Calu3 (cell line): ENCODE data around the gene BCAR1. TPM values are rescaled to one million over a fixed set of nuclear protein-coding genes. Genes with fewer than 3 reads are reported as not detected.

Experiments
- BruUV-seq: library from RNA; stranded (reverse); fragments of 400-500 nt; replicated peaks from 2 replicates; lab custom pipeline; 2021; lab: Mats Ljungman, UMichigan
- CTCF ChIA-PET: fragments of 300-600 bp; sonication (Branson Sonifier 250); formaldehyde crosslinking; loops from one replicate; lab custom pipeline; 2022; ENCODE audit warnings: antibody characterized with exemption; lab: Charles Lee
- DNase-seq: peaks from one replicate; pipeline ENCODE4 v3.0.0; 2022
- H3K27ac Mint-ChIP-seq: one replicate; pipeline ENCODE4 v1.8.0; 2022; ENCODE audit warnings: mixed read lengths; ENCODE audit not compliant: unreplicated experiment
- H3K27me3 Mint-ChIP-seq: one replicate; pipeline ENCODE4 v1.8.0; 2022; ENCODE audit warnings: mixed read lengths; ENCODE audit not compliant: unreplicated experiment
- H3K36me3 Mint-ChIP-seq: one replicate; pipeline ENCODE4 v1.8.0; 2022; ENCODE audit warnings: mild to moderate bottlenecking, moderate library complexity, mixed read lengths; ENCODE audit not compliant: insufficient read depth, unreplicated experiment
- H3K4me1 Mint-ChIP-seq: one replicate; pipeline ENCODE4 v1.8.0; 2022; ENCODE audit warnings: mild to moderate bottlenecking, low read depth, mixed read lengths; ENCODE audit not compliant: unreplicated experiment
- H3K4me3 Mint-ChIP-seq: one replicate; pipeline ENCODE4 v1.8.0; 2022; ENCODE audit warnings: mild to moderate bottlenecking, low read depth, moderate library complexity, mixed read lengths; ENCODE audit not compliant: unreplicated experiment
- H3K9me3 Mint-ChIP-seq: one replicate; pipeline ENCODE4 v1.8.0; 2022; ENCODE audit warnings: low read depth, mixed read lengths; ENCODE audit not compliant: unreplicated experiment
- intact Hi-C: fragments of 100-400 bp; cut with micrococcal nuclease; formaldehyde crosslinking; loops from one replicate; pipeline ENCODE4 v1.10.0; 2022; ENCODE audit not compliant: unreplicated experiment
- total RNA-seq: library from RNA; stranded (reverse); gene quantifications from 2 replicates; pipeline ENCODE4 v1.2.3, GENCODE V29; 2022
- TF ChIP-seq, protein P1 (sequence below): fragments of 200-600 bp; IDR thresholded peaks from one replicate; pipeline ENCODE4 v1.8.0; 2022; ENCODE audit warnings: antibody characterized with exemption; ENCODE audit not compliant: unreplicated experiment

The BCAR1 gene
- total RNA-seq, 1 experiment from 2014 or later, result 153 TPM

- Mint-ChIP-seq H3K27ac (no peak overlapping the region), H3K9me3 (no peaks in the 10 kb centered on the region), H3K4me3 (peak overlapping the region; percentile 89), H3K4me1 (peaks cover 61% of the 10 kb centered on the region), H3K27me3 (no peaks in the 10 kb centered on the region), H3K36me3 (peaks cover 54% of the 10 kb centered on the region)
- DNase-seq, result no peak
- TF ChIP-seq, protein P1, sequence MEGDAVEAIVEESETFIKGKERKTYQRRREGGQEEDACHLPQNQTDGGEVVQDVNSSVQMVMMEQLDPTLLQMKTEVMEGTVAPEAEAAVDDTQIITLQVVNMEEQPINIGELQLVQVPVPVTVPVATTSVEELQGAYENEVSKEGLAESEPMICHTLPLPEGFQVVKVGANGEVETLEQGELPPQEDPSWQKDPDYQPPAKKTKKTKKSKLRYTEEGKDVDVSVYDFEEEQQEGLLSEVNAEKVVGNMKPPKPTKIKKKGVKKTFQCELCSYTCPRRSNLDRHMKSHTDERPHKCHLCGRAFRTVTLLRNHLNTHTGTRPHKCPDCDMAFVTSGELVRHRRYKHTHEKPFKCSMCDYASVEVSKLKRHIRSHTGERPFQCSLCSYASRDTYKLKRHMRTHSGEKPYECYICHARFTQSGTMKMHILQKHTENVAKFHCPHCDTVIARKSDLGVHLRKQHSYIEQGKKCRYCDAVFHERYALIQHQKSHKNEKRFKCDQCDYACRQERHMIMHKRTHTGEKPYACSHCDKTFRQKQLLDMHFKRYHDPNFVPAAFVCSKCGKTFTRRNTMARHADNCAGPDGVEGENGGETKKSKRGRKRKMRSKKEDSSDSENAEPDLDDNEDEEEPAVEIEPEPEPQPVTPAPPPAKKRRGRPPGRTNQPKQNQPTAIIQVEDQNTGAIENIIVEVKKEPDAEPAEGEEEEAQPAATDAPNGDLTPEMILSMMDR, result no peak
- CTCF ChIA-PET, result no interaction called here
- intact Hi-C loops, result no loop called here
- no TSS peak for BruUV-seq
Observed at GRCh38 chr16:75263291-75263962, 12.0 kb upstream of the BCAR1 start.

DNA sequence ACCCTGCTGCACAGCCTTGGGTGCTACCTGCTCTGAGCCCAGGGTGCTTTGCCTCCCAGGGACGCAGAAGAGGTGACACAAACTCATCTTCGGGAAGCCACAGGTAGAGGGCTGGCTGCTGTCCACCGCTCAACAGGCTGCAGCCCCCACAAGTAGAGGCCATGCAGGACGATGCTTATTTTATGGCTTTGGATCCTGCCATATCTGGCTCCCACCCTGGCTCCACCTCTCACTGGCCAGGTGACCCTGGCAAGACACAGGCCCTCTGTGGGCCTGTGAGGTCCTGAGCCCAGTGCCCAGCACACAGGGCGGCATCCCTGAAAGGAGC is 11.3 kb upstream of the BCAR1 start:
- Mint-ChIP-seq H3K36me3 (peaks cover 48% of the 10 kb centered on the region), H3K4me3 (peak overlapping the region; percentile 89), H3K4me1 (peaks cover 65% of the 10 kb centered on the region), H3K27ac (no peak overlapping the region), H3K9me3 (no peaks in the 10 kb centered on the region), H3K27me3 (no peaks in the 10 kb centered on the region)
- intact Hi-C loops, result no loop called here
- CTCF ChIA-PET, result no interaction called here
- TF ChIP-seq, protein P1, result no peak
- no TSS peak for BruUV-seq
- no peak for DNase-seq

DNA sequence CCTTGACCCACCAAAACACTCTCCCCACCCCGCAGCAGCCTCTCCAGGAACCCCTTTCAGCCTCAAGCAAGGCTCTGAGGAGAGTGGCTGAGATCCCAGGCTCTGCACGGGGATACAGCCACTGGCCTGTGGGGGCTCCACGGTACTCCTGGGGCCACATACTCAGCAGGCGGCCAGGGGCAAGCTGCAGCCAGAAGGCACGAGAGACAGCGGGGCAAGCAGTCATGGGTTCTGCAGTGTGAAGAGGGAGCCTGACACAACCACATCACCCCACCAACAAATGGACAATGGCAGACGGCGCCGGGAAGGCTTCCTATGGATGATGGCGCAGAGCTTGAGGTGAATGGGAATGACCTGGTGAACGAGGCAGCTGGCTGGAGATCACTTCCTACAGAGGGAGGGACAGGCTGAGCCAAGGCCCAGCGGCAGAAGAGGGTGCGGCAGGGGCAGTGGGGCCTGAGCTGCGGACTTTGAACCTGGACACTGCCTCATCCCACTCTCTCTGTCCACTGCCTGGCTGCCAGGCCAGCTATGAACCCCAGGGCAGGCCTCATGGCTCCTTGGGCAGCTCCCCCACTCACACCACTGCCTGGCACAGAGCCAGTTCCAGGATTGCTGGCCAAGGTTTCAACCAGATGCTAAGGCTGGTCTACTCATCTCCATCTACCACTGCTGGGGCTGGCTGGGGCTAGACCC is 10.8 kb upstream of the BCAR1 start:
- Mint-ChIP-seq H3K36me3 (peaks cover 46% of the 10 kb centered on the region), H3K9me3 (no peaks in the 10 kb centered on the region), H3K27ac (no peak overlapping the region), H3K4me1 (peaks cover 64% of the 10 kb centered on the region), H3K4me3 (peak overlapping the region; percentile 89), H3K27me3 (no peaks in the 10 kb centered on the region)
- TF ChIP-seq, protein P1, result no peak
- CTCF ChIA-PET, result interaction anchor here (1.0 kb wide), 1 partner anchor 12 kb away, joined by 3 read pairs; no protein-coding TSS in a partner anchor
- no peak for DNase-seq
- intact Hi-C loops, result no loop called here
- BruUV-seq, result no TSS peak

DNA sequence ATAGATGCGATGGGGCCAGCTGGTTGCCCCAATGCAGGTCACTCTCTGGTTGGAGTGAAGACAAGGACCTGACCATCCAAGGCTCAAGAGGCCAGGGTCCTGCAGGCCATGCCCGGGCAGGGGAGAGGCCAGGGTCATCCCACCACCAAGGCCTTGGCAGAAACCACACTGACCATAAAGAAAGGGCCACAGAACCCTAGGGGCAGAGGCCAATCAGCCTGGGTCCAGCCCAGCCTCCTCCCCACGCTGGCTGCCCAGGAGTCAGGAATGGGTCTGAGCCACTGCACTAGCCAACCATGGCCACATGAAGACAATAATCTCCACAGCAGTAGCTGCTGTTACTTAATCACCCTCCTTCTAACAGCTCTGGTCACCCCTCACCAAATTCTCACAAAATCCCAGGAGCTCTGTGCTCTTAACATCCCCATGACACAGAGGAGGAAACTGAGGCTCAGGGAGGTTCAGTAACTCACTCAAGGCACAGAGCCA is 10.2 kb upstream of the BCAR1 start:
- Mint-ChIP-seq H3K27ac (no peak overlapping the region), H3K4me3 (peak overlapping the region; percentile 89), H3K4me1 (peaks cover 69% of the 10 kb centered on the region), H3K27me3 (no peaks in the 10 kb centered on the region), H3K36me3 (peaks cover 43% of the 10 kb centered on the region), H3K9me3 (no peaks in the 10 kb centered on the region)
- no peak for DNase-seq
- TF ChIP-seq, protein P1, result no peak
- intact Hi-C loops, result no loop called here
- CTCF ChIA-PET, result interaction anchor here (1.0 kb wide), 1 partner anchor 12 kb away, joined by 3 read pairs; no protein-coding TSS in a partner anchor
- no TSS peak for BruUV-seq
